H9 (cell line): ENCODE measurements around the gene EPSTI1. TPM values are rescaled to one million over a fixed set of nuclear protein-coding genes. Genes with fewer than 3 reads are reported as not detected.

ENCODE experiments used
- DNase-seq: peaks from one replicate; pipeline ENCODE4 v3.0.0-alpha.2; 2017
- H2AFZ ChIP-seq: one replicate; pipeline ENCODE4 v1.6.1; 2013; ENCODE audit warnings: mild to moderate bottlenecking, low read length, control low read depth, moderate library complexity
- H2AK5ac ChIP-seq: 2 replicates; pipeline ENCODE4 v1.6.1; 2013; ENCODE audit warnings: low read length, control low read depth, mixed read lengths; ENCODE audit not compliant: insufficient read length
- H2BK120ac ChIP-seq: one replicate; pipeline ENCODE4 v1.6.1; 2013; ENCODE audit warnings: low read depth, mild to moderate bottlenecking, low read length, control low read depth, inconsistent platforms; ENCODE audit not compliant: poor library complexity, severe bottlenecking
- H2BK12ac ChIP-seq: 2 replicates; pipeline ENCODE4 v1.6.1; 2013; ENCODE audit warnings: low read length, control low read depth, mixed read lengths, low read depth; ENCODE audit not compliant: insufficient read length
- H2BK15ac ChIP-seq: 2 replicates; pipeline ENCODE4 v1.6.1; 2013; ENCODE audit warnings: low read depth, low read length, control low read depth
- H2BK20ac ChIP-seq: one replicate; pipeline ENCODE4 v1.6.1; 2013; ENCODE audit warnings: low read depth, mild to moderate bottlenecking, low read length, control low read depth, inconsistent platforms; ENCODE audit not compliant: poor library complexity, severe bottlenecking
- H2BK5ac ChIP-seq: 2 replicates; pipeline ENCODE4 v1.6.1; 2013; ENCODE audit warnings: low read length, control low read depth, mixed read lengths; ENCODE audit not compliant: insufficient read length
- H3K14ac ChIP-seq: 2 replicates; pipeline ENCODE4 v1.6.1; 2013; ENCODE audit warnings: low read length, control low read depth; ENCODE audit not compliant: insufficient read depth
- H3K18ac ChIP-seq: 2 replicates; pipeline ENCODE4 v1.6.1; 2013; ENCODE audit warnings: low read depth, mild to moderate bottlenecking, mixed read lengths, low read length, control low read depth; ENCODE audit not compliant: insufficient read length
- H3K23ac ChIP-seq: 2 replicates; pipeline ENCODE4 v1.6.1; 2013; ENCODE audit warnings: low read length, control low read depth, mixed read lengths, low read depth; ENCODE audit not compliant: insufficient read length
- H3K23me2 ChIP-seq: 2 replicates; pipeline ENCODE4 v1.6.1; 2013; ENCODE audit warnings: low read depth, mild to moderate bottlenecking, mixed read lengths, low read length, control low read depth; ENCODE audit not compliant: insufficient read length, poor library complexity, severe bottlenecking
- H3K27ac ChIP-seq: 2 replicates; pipeline ENCODE4 v1.5.1; 2013; ENCODE audit warnings: low read length, control low read depth, mixed read lengths, low read depth; ENCODE audit not compliant: insufficient read length
- H3K27me3 ChIP-seq: 2 replicates; pipeline ENCODE4 v1.6.1; 2013; ENCODE audit warnings: low read length, control low read depth, inconsistent platforms; ENCODE audit not compliant: insufficient read depth
- H3K4ac ChIP-seq: 2 replicates; pipeline ENCODE4 v1.6.1; 2013; ENCODE audit warnings: low read depth, mild to moderate bottlenecking, control low read depth, inconsistent platforms, low read length, moderate library complexity
- H3K4me1 ChIP-seq: 2 replicates; pipeline ENCODE4 v1.6.1; 2013; ENCODE audit warnings: low read length, control low read depth, inconsistent platforms; ENCODE audit not compliant: insufficient read depth
- H3K4me2 ChIP-seq: 2 replicates; pipeline ENCODE4 v1.6.1; 2013; ENCODE audit warnings: low read length, control low read depth, mixed read lengths; ENCODE audit not compliant: insufficient read length, insufficient read depth
- H3K56ac ChIP-seq: 2 replicates; pipeline ENCODE4 v1.6.1; 2013; ENCODE audit warnings: low read depth, mild to moderate bottlenecking, mixed read lengths, low read length, control low read depth; ENCODE audit not compliant: insufficient read length
- H3K79me1 ChIP-seq: 2 replicates; pipeline ENCODE4 v1.6.1; 2013; ENCODE audit warnings: low read depth, mild to moderate bottlenecking, moderate library complexity, low read length, control low read depth, inconsistent platforms; ENCODE audit not compliant: insufficient read depth, poor library complexity, severe bottlenecking
- H3K79me2 ChIP-seq: 2 replicates; pipeline ENCODE4 v1.6.1; 2013; ENCODE audit warnings: low read length, control low read depth, inconsistent platforms; ENCODE audit not compliant: insufficient read depth
- H3K9ac ChIP-seq: 2 replicates; pipeline ENCODE4 v1.6.1; 2013; ENCODE audit warnings: low read length, control low read depth, mixed read lengths; ENCODE audit not compliant: insufficient read length; ENCODE audit errors: extremely low read depth
- H3K9me3 ChIP-seq: one replicate; pipeline ENCODE4 v1.6.1; 2013; ENCODE audit warnings: low read depth, low read length, inconsistent platforms; ENCODE audit not compliant: control insufficient read depth
- H3T11ph ChIP-seq: one replicate; pipeline ENCODE4 v1.6.1; 2013; ENCODE audit warnings: mild to moderate bottlenecking, low read length, control low read depth, inconsistent platforms
- H4K20me1 ChIP-seq: one replicate; pipeline ENCODE4 v1.6.1; 2013; ENCODE audit not compliant: control insufficient read depth, insufficient read length, insufficient read depth
- H4K5ac ChIP-seq: 2 replicates; pipeline ENCODE4 v1.6.1; 2013; ENCODE audit warnings: low read depth, mild to moderate bottlenecking, mixed read lengths, low read length, control low read depth; ENCODE audit not compliant: insufficient read length
- H4K8ac ChIP-seq: replicated peaks from 2 replicates; pipeline ENCODE4 v1.6.1; 2013; ENCODE audit warnings: low read length, control low read depth, mixed read lengths, low read depth; ENCODE audit not compliant: insufficient read length
- H4K91ac ChIP-seq: 2 replicates; pipeline ENCODE4 v1.6.1; 2013; ENCODE audit warnings: low read depth, mild to moderate bottlenecking, moderate library complexity, mixed read lengths, low read length, control low read depth; ENCODE audit not compliant: insufficient read length
- H3K27ac Mint-ChIP-seq, 3 experiments: 2 replicates in 2 of 3; 3 replicates in 1 of 3; pipeline ENCODE4 v1.8.0; 2020 to 2021; ENCODE audit warnings: mixed read lengths in 3 of 3, mild to moderate bottlenecking in 1 of 3, moderate library complexity in 1 of 3
- H3K27me3 Mint-ChIP-seq: 2 replicates; pipeline ENCODE4 v1.8.0; 2021; ENCODE audit warnings: low read depth, mild to moderate bottlenecking, moderate library complexity, mixed read lengths
- H3K36me3 Mint-ChIP-seq, 3 experiments: 2 replicates in 2 of 3; 3 replicates in 1 of 3; pipeline ENCODE4 v1.8.0; 2020 to 2021; ENCODE audit warnings: low read depth in 3 of 3, mixed read lengths in 3 of 3; ENCODE audit not compliant: insufficient read depth in 1 of 3
- H3K4me1 Mint-ChIP-seq, 2 experiments: 2 replicates each; pipeline ENCODE4 v1.8.0; 2020; ENCODE audit warnings: mixed read lengths in 2 of 2
- H3K4me3 Mint-ChIP-seq, 2 experiments: 2 replicates in 1 of 2; 3 replicates in 1 of 2; pipeline ENCODE4 v1.8.0; 2020 to 2021; ENCODE audit warnings: mild to moderate bottlenecking in 2 of 2, mixed read lengths in 2 of 2, moderate library complexity in 1 of 2
- H3K9me3 Mint-ChIP-seq, 2 experiments: 2 replicates in 1 of 2; 3 replicates in 1 of 2; pipeline ENCODE4 v1.8.0; 2020; ENCODE audit warnings: mild to moderate bottlenecking in 2 of 2, mixed read lengths in 2 of 2, moderate library complexity in 1 of 2
- WGBS: extraction: QIAGEN DNeasy Blood & Tissue Kit; methylation state at CpG from one replicate; pipeline ENCODE4 v1.1.7; 2013; ENCODE audit warnings: missing lambda C conversion rate, low lambda C conversion rate, mixed read lengths; ENCODE audit not compliant: insufficient read length; ENCODE audit errors: extremely low coverage; 5-methylcytosine and 5-hydroxymethylcytosine counted together
- total RNA-seq: library from RNA; stranded (reverse); gene quantifications from 2 replicates; pipeline ENCODE4 v1.2.1, GENCODE V29; 2021
- TF ChIP-seq, protein P1 (sequence below): fragments of 200-600 bp; sonication (generic); conservative IDR thresholded peaks from 3 replicates; pipeline ENCODE4 v1.8.0; 2021; ENCODE audit warnings: antibody characterized with exemption, mild to moderate bottlenecking

Gene EPSTI1
- total RNA-seq, 1 experiment from 2014 or later, result 0.70 TPM

DNA sequence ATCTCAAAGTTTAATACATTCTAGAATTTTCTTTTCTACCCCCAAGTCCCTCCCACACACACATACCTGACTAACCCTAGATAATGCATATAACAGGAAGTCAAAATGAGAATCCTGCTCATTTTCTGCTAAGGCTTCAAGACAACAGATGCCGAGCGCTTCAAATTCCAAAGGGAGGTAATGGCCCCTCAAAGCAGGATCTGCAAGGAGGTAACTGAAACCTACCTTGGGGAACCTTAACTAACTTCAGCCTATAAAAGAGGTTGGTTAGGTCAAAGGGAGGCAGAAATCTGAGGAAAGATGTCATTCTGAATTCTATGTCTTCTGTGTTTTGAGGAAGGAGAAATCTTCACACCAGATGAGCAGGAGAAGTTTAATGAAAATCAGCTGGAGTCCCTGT lies 26.8 kb downstream of the EPSTI1 start:
- H2BK15ac ChIP-seq, result no peak overlapping the region
- H3K14ac ChIP-seq, result no peak overlapping the region
- no peaks in the 10 kb centered on the region for H3K9me3 ChIP-seq
- H2BK5ac ChIP-seq, result no peak overlapping the region
- no peak overlapping the region for H2BK20ac ChIP-seq
- no peak overlapping the region for H4K5ac ChIP-seq
- H3K79me1 ChIP-seq, result no peaks in the 10 kb centered on the region
- TF ChIP-seq, protein P1, sequence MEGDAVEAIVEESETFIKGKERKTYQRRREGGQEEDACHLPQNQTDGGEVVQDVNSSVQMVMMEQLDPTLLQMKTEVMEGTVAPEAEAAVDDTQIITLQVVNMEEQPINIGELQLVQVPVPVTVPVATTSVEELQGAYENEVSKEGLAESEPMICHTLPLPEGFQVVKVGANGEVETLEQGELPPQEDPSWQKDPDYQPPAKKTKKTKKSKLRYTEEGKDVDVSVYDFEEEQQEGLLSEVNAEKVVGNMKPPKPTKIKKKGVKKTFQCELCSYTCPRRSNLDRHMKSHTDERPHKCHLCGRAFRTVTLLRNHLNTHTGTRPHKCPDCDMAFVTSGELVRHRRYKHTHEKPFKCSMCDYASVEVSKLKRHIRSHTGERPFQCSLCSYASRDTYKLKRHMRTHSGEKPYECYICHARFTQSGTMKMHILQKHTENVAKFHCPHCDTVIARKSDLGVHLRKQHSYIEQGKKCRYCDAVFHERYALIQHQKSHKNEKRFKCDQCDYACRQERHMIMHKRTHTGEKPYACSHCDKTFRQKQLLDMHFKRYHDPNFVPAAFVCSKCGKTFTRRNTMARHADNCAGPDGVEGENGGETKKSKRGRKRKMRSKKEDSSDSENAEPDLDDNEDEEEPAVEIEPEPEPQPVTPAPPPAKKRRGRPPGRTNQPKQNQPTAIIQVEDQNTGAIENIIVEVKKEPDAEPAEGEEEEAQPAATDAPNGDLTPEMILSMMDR, result no peak
- no peak overlapping the region for H3K4me3 Mint-ChIP-seq
- no peak overlapping the region for H3K27ac ChIP-seq
- H3K27ac Mint-ChIP-seq, result no peak overlapping the region
- no peak overlapping the region for H2BK12ac ChIP-seq
- no peak overlapping the region for H3T11ph ChIP-seq
- no peaks in the 10 kb centered on the region; the same call in 1 of the 2 replicates for H3K27me3 Mint-ChIP-seq
- no peak overlapping the region for H3K23ac ChIP-seq
- H3K79me2 ChIP-seq, result no peaks in the 10 kb centered on the region
- H3K4ac ChIP-seq, result no peak overlapping the region
- DNase-seq, result no peak
- H2AFZ ChIP-seq, result no peak overlapping the region
- no peaks in the 10 kb centered on the region; the same call in 1 of the 2 replicates for H3K27me3 ChIP-seq
- H2BK120ac ChIP-seq, result no peak overlapping the region
- H3K9ac ChIP-seq, result no peak overlapping the region
- peaks cover 29 to 33% of the 10 kb centered on the region in 2 experiments for H3K4me1 Mint-ChIP-seq
- H3K56ac ChIP-seq, result no peak overlapping the region
- no peaks in the 10 kb centered on the region for H3K23me2 ChIP-seq
- no peaks in the 10 kb centered on the region for H3K36me3 Mint-ChIP-seq
- H4K8ac ChIP-seq, result no peak overlapping the region
- H4K20me1 ChIP-seq, result no peaks in the 10 kb centered on the region
- H3K18ac ChIP-seq, result no peak overlapping the region
- H3K4me1 ChIP-seq, result peaks cover 3% of the 10 kb centered on the region; the same call in 1 of the 2 replicates
- H4K91ac ChIP-seq, result no peak overlapping the region
- H3K9me3 Mint-ChIP-seq, result no peaks in the 10 kb centered on the region; a peak in 2 of 5 replicates
- H3K4me2 ChIP-seq, result no peak overlapping the region
- WGBS, result no CpG with 5 or more reads among the region's 2 CpGs
- no peak overlapping the region for H2AK5ac ChIP-seq
